SU-DHL-6 (cell line): ENCODE results near the gene C6orf89.

Source experiments
- H2AFZ ChIP-seq: fragments of 200-600 bp; sonication (generic); 2 replicates; pipeline ENCODE4 v1.6.1; 2014; ENCODE audit warnings: low read depth, mild to moderate bottlenecking, moderate library complexity, mixed read lengths, antibody characterized with exemption, low read length; ENCODE audit not compliant: severe bottlenecking
- H3F3A ChIP-seq: fragments of 200-600 bp; shearing (Covaris generic); 2 replicates; pipeline ENCODE4 v1.6.0; 2016; ENCODE audit warnings: antibody characterized with exemption, mild to moderate bottlenecking; ENCODE audit not compliant: insufficient read depth
- H3K27ac ChIP-seq: fragments of 200-600 bp; sonication (generic); 2 replicates; pipeline ENCODE4 v1.5.1; 2016; ENCODE audit warnings: low read depth, mild to moderate bottlenecking, low read length, moderate library complexity, mixed read lengths
- H3K27me3 ChIP-seq: fragments of 200-600 bp; sonication (generic), shearing (Covaris generic); 2 replicates; pipeline ENCODE4 v1.6.0; 2014; ENCODE audit warnings: mild to moderate bottlenecking, low read length
- H3K36me3 ChIP-seq: fragments of 200-600 bp; sonication (generic); 2 replicates; pipeline ENCODE4 v1.6.1; 2014; ENCODE audit warnings: mild to moderate bottlenecking, low read length, mixed read lengths
- H3K4me2 ChIP-seq: fragments of 300-600, 200-600 bp; shearing (Covaris generic), sonication (generic); 2 replicates; pipeline ENCODE4 v1.6.0; 2014; ENCODE audit warnings: low read length, low read depth, mild to moderate bottlenecking; ENCODE audit not compliant: poor library complexity, severe bottlenecking
- H3K4me3 ChIP-seq: fragments of 200-600 bp; sonication (generic); 2 replicates; pipeline ENCODE4 v1.5.1; 2014; ENCODE audit warnings: antibody characterized with exemption, low read length, mild to moderate bottlenecking, mixed read lengths; ENCODE audit not compliant: insufficient read depth, poor library complexity, severe bottlenecking
- H3K79me2 ChIP-seq: fragments of 200-600 bp; sonication (generic); 2 replicates; pipeline ENCODE4 v1.6.1; 2014; ENCODE audit warnings: mild to moderate bottlenecking, low read length, moderate library complexity; ENCODE audit not compliant: insufficient read depth
- H3K9ac ChIP-seq: fragments of 200-600 bp; sonication (generic); 2 replicates; pipeline ENCODE4 v1.7.0; 2014; ENCODE audit warnings: mild to moderate bottlenecking, low read length
- H3K9me2 ChIP-seq: fragments of 200-600 bp; sonication (generic); replicated peaks from 2 replicates; pipeline ENCODE4 v1.6.1; 2014; ENCODE audit warnings: low read length; ENCODE audit not compliant: insufficient read depth
- H3K9me3 ChIP-seq: fragments of 200-600 bp; sonication (generic); 2 replicates; pipeline ENCODE4 v1.6.1; 2014; ENCODE audit warnings: low read length, mixed read lengths; ENCODE audit not compliant: insufficient read depth
- H4K20me1 ChIP-seq: fragments of 200-600 bp; sonication (generic); 2 replicates; pipeline ENCODE4 v1.6.1; 2014; ENCODE audit warnings: low read depth, mild to moderate bottlenecking, antibody characterized with exemption, low read length, moderate library complexity, mixed read lengths
- CTCF ChIP-seq: fragments of 200-600 bp; sonication (generic); IDR thresholded peaks from one replicate; pipeline ENCODE4 v1.5.1; 2017; ENCODE audit warnings: antibody characterized with exemption, mild to moderate bottlenecking, low read length, moderate library complexity; ENCODE audit not compliant: insufficient read depth, poor library complexity, severe bottlenecking
- EZH2phosphoT487 ChIP-seq: fragments of 200-600 bp; sonication (generic), shearing (Covaris generic); conservative IDR thresholded peaks from 2 replicates; pipeline ENCODE4 v1.6.1; 2018; ENCODE audit warnings: mild to moderate bottlenecking, antibody characterized with exemption, low read length, moderate library complexity, mixed read lengths

Gene C6orf89

GRCh38 chr6:36929152-36929551 is 43.4 kb downstream of the C6orf89 start:
- Histone ChIP-seq H3K9me3 (no peaks in the 10 kb centered on the region), H4K20me1 (no peaks in the 10 kb centered on the region), H3K27me3 (no peaks in the 10 kb centered on the region), H3K27ac (no peak overlapping the region), H3F3A (no peaks in the 10 kb centered on the region), H3K79me2 (no peaks in the 10 kb centered on the region), H3K36me3 (0 out of 2 replicates have a peak, but pooled peaks cover 6% of the 10 kb centered on the region), H3K4me3 (no peak overlapping the region), H2AFZ (no peak overlapping the region), H3K9me2 (no peaks in the 10 kb centered on the region), H3K4me2 (no peak overlapping the region), H3K9ac (no peak overlapping the region)
- no peak for TF ChIP-seq CTCF
- no peak for TF ChIP-seq EZH2phosphoT487

- Histone ChIP-seq H3K4me3 (no peak overlapping the region), H3K27ac (no peak overlapping the region), H2AFZ (no peak overlapping the region), H3K9me2 (no peaks in the 10 kb centered on the region), H3K4me2 (no peak overlapping the region), H4K20me1 (no peaks in the 10 kb centered on the region), H3K79me2 (no peaks in the 10 kb centered on the region), H3K36me3 (0 out of 2 replicates have a peak, but pooled peaks cover 1% of the 10 kb centered on the region), H3K9ac (no peak overlapping the region), H3K9me3 (no peaks in the 10 kb centered on the region), H3K27me3 (no peaks in the 10 kb centered on the region), H3F3A (no peaks in the 10 kb centered on the region)
- TF ChIP-seq CTCF (no peak), EZH2phosphoT487 (no peak)
These were observed 43.9 kb downstream of the C6orf89 start for GRCh38 chr6:36929607-36930006.

GRCh38 chr6:36930483-36930882 is 44.7 kb downstream of the C6orf89 start:
- H3F3A ChIP-seq: no peaks in the 10 kb centered on the region

GRCh38 chr6:36933102-36933501 is 47.4 kb downstream of the C6orf89 start:
- H3K9ac ChIP-seq: no peak overlapping the region
- H3K27me3 ChIP-seq: no peaks in the 10 kb centered on the region
- no peak overlapping the region for H3K4me2 ChIP-seq

More at GRCh38 chr6:36930483-36930882, 44.7 kb downstream of the C6orf89 start:
- Histone ChIP-seq H4K20me1 (no peaks in the 10 kb centered on the region), H2AFZ (no peak overlapping the region), H3K9me2 (no peaks in the 10 kb centered on the region), H3K9ac (no peak overlapping the region), H3K9me3 (no peaks in the 10 kb centered on the region), H3K36me3 (no peaks in the 10 kb centered on the region), H3K4me3 (no peak overlapping the region), H3K79me2 (no peaks in the 10 kb centered on the region), H3K4me2 (no peak overlapping the region), H3K27ac (no peak overlapping the region), H3K27me3 (no peaks in the 10 kb centered on the region)
- TF ChIP-seq EZH2phosphoT487: no peak

More at GRCh38 chr6:36933102-36933501, 47.4 kb downstream of the C6orf89 start:
- H2AFZ ChIP-seq: no peak overlapping the region
- H3K79me2 ChIP-seq: no peaks in the 10 kb centered on the region
- H3K36me3 ChIP-seq: no peaks in the 10 kb centered on the region
- H3K9me2 ChIP-seq: no peaks in the 10 kb centered on the region
- TF ChIP-seq CTCF (no peak), EZH2phosphoT487 (no peak)
- no peaks in the 10 kb centered on the region for H3K9me3 ChIP-seq
- no peak overlapping the region for H3K27ac ChIP-seq
- no peaks in the 10 kb centered on the region for H4K20me1 ChIP-seq
- H3K4me3 ChIP-seq: no peak overlapping the region
- no peaks in the 10 kb centered on the region for H3F3A ChIP-seq
